ENCODE measurements around the gene ELP2.
"Not testable (repeated sequence)": the region's sequence is repeated elsewhere in the genome, so short reads cannot be mapped to it uniquely, and the experiment has no call there.

The ELP2 gene, protein sequence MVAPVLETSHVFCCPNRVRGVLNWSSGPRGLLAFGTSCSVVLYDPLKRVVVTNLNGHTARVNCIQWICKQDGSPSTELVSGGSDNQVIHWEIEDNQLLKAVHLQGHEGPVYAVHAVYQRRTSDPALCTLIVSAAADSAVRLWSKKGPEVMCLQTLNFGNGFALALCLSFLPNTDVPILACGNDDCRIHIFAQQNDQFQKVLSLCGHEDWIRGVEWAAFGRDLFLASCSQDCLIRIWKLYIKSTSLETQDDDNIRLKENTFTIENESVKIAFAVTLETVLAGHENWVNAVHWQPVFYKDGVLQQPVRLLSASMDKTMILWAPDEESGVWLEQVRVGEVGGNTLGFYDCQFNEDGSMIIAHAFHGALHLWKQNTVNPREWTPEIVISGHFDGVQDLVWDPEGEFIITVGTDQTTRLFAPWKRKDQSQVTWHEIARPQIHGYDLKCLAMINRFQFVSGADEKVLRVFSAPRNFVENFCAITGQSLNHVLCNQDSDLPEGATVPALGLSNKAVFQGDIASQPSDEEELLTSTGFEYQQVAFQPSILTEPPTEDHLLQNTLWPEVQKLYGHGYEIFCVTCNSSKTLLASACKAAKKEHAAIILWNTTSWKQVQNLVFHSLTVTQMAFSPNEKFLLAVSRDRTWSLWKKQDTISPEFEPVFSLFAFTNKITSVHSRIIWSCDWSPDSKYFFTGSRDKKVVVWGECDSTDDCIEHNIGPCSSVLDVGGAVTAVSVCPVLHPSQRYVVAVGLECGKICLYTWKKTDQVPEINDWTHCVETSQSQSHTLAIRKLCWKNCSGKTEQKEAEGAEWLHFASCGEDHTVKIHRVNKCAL

DNA sequence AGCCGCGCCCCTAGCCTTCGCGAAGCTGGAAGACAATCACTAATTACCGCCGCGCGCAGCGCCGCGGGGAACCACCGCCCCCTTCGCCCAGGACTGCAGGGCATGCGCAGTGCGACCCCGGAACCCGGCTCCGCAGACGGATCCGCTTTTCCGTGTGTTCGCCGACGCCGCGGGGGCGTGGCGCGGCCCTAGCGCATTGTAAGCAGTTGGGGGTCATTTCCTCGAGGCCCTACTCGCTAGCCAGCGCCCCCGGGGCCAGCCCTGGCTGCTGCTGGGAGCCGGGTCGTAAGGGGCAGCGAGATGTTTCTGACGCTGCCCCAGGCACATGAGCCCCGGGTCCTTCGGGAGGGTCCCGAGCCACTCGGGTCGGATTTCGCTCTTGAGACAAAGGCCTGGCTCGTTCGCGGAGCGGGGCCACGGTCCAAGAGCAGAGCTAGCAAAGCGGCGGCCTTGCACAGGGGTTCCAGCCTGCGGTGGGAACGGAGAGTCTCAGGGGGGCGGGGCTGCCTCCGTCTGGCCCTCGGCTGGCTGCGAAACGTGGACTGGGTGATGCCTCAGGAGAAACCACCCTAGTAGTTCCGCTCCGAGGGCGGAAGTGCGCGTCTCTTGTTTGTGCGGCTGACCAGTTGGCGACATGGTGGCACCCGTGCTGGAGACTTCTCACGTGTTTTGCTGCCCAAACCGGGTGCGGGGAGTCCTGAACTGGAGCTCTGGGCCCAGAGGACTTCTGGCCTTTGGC, at the start of gene ELP2, which contains the start of gene SLC39A6:
Gene ELP2 (plus strand): TSS at position 600 of the 739 bp plus-strand sequence. CDS start 35 bp downstream, at position 635.
Gene SLC39A6 (minus strand): TSS at position 41 of the 739 bp plus-strand sequence. CDS start 2,333 bp downstream, outside the sequence.
- DNase-seq (ENCODE audit: low read depth in 1 of 2, low spot score in 1 of 2) = peak; percentile 90 to 91

DNA sequence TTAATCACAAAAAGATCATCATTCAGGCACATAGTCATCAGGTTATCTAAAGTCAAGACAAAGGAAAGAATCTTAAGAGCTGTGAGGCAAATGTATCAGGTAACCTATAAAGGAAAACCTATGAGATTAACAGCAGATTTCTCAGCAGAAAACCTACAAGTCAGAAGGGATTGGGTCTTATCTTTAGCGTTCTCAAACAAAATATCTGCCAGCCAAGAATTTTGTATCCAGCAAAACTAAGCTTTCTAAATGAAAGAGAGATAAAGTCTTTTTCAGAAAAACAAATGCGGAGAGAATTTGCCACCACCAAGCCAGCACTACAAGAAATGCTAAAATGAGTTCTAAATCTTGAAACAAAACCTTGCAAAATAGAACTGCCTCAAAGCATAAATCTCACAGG, 48.6 kb upstream of the ELP2 start:
- DNase-seq (ENCODE audit: low read depth in 1 of 2, low spot score in 1 of 2) = not testable (repeated sequence)

DNA sequence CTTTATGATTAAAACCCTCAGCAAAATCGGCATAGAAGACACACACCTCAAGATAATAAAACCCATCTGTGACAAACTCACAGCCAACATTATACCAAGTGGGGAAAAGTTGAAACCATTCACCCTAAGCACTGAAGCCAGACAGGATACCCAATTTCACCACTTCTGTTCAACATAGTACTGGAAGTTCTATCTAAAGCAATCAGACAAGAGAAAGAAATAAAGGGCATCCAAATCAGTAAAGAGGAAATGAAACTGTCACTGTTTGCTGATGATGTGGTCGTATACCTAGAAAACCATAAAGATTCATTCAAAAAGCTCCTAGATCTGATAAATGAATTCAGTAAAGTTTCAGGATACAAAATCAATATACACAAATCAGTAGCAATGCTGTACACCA, 46.0 kb upstream of the ELP2 start:
- no peak for DNase-seq (ENCODE audit: low read depth in 1 of 2, low spot score in 1 of 2)

DNA sequence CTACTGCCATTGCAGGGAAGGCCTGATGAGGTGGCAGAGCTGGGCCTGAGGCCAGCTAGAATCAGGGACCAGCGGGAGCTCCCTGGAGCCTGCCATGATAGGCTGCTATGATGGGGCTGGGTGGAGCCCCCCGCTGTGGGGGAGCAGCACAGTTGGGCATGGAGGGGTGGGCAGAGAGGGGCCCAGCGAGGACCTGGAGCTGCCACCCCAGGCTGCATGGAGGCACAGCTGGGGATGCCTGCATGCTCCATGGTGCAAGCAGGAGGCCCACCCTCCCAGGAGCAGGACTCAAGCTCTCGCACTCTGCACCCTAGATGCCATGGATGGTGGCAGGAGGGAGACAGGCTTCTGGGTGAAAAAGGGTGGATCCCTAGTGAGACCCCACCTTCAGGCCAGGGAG, 44.5 kb upstream of the ELP2 start:
- DNase-seq (ENCODE audit: low read depth in 1 of 2, low spot score in 1 of 2) = no peak

DNA sequence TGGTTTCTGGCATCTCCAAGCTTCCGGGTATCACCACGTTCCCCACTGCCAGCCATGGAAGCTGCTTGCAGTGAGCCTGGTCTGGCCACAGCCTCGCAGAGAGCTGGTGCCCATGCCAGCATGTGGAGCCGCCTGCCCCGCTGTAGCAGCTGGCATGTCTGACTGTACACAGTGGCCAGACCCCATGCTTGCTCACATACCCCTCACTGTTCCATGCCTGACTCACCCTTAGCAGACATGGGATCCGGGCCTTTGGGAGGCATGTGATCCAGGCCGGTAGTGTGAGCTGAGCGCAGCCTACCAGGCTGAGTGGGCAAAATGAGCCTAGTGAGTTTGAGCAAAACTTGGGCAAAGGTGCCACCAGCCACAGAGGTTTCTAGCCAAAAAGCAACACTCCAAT, 43.5 kb upstream of the ELP2 start:
- DNase-seq (ENCODE audit: low read depth in 1 of 2, low spot score in 1 of 2) = no peak

DNA sequence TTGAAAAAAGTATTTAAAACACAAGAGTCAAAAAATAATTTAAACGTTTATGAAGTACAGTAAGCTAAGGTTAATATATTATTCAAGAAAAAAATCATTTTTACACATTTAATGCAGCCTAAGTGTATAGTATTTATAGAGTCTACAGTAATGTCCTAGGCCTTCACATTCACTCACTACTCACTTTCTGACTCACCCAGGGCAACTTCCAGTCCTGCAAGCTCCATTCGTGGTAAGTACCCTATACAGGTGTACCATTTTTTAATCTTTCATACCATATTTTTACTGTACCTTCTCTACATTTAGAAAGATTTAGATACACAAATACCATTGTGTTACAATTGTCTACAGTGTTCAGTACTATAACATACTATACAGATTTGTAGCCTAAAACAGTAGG, 41.4 kb upstream of the ELP2 start:
- no peak for DNase-seq (ENCODE audit: low read depth in 1 of 2, low spot score in 1 of 2)

DNA sequence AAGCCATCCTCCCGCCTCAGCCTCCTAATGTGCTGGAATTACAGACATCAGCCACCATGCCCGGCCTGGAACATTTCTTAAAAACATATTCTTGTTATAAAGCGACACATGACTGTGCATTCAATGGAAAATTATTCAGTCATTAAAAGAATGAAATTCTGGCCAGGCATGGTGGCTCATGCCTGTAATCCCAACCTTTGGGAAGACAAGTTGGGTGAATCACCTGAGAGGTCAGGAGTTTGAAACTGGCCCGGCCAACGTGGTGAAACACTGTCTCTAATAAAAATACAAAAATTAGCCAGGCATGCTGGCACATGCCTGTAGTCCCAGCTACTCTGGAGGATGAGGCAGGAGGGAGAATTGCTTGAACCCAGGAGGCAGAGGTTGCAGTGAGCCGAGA, 40.7 kb upstream of the ELP2 start:
- DNase-seq (ENCODE audit: low read depth in 1 of 2, low spot score in 1 of 2) = no peak

DNA sequence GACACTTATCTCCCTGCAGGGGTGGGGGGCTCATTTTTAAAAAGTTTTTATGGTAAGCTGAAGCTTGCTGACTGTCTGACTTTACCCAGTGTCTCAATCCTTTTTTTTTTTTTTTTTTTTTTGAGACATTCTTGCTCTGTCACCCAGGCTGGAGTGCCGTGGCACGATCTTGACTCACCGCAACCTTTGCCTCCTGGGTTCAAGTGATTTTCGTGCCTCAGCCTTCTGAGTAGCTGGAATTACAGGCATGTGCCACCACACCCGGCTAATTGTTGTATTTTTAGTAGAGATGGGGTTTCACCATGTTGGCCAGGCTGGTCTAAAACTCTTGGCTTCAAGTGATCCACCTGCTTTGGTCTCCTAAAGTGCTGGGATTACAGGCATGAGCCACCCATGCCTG, 37.6 kb upstream of the ELP2 start:
- not testable (repeated sequence) for DNase-seq (ENCODE audit: low read depth in 1 of 2, low spot score in 1 of 2)

DNA sequence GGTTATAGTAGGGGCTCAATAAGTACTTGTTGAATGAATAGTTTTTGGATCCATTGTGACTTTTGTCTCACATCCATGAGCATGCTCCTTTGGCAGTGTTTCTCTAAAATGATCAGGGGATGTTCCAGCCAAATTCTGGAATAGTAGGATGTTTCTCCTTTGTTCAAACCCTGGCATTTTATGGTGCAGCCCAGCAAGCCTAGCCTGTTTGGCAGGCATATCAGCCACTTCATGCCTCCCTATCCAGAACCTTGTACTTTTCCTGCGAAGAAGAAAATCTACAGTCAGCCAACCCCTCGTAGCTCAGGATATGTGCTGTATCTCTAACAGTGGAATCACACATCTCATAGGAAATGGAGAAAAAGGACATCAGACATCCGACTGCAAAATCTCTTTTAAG, 35.3 kb upstream of the ELP2 start:
- no peak for DNase-seq (ENCODE audit: low read depth in 1 of 2, low spot score in 1 of 2)

DNA sequence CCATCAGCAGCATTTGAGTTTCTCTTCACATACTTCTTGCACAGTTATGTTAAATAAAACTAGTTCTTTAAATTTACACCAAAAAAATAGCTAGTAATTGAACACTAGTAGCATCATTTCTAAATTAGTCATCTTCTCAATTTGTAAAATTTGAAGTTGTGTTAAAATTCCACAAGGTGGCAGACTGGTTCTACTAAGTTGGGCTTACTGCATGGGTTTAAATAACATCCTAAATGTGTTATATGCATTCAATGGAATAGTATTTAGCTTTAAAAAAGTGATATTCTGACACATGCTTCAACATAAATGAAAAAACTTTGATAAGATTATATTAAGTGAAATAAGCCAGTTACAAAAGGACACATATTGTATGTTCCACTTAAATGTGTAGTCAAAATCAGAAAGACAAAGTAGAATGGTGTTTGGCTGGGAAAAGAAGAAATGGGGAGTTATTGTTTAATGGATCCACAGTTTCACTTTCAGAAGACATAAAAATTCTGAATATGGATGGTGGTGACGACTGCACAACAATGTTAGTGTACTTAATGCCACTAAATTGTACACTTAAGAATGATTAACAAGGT, 33.7 kb upstream of the ELP2 start:
- DNase-seq (ENCODE audit: low read depth in 1 of 2, low spot score in 1 of 2) = peak in 1 of 2 donors; percentile 20

DNA sequence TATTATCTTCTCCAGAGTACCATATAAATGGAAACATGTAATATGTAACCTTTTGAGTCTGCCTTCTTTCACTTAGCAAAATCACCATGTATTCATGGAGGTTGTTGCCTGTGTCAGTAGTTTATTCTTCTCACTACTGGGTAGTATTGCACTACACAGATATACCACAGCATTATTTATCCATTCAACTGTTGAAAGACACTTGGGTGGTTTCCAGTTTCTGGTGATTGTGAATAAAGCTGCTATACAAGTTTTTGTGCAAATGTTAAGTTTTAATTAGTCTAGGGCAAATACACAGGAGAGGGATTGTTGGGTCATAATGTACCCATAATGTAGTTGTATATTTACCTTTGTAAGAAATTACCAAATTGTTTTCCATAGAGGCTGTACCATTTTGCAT, 32.7 kb upstream of the ELP2 start:
- DNase-seq (ENCODE audit: low read depth in 1 of 2, low spot score in 1 of 2) = no peak

DNA sequence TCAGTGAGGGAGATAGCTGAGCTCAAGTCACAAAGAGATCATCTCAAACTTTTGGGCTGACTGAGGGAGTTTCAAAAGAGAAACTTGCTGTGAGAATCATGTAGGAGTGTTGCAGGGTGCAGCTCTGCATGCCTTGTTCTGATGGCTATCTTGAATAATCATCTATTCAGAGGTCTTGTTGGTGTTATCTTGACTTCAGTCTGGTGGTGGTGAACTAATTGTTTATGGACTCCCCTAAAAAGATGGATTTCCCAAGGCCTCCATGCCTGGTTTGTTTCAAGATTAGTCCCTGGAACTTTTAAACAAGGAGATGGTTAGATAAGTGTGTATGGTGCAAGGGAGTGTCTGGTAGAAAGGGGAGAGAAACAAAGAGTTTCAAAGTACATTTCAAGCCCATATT, 30.4 kb upstream of the ELP2 start:
- DNase-seq (ENCODE audit: low read depth in 1 of 2, low spot score in 1 of 2) = no peak

DNA sequence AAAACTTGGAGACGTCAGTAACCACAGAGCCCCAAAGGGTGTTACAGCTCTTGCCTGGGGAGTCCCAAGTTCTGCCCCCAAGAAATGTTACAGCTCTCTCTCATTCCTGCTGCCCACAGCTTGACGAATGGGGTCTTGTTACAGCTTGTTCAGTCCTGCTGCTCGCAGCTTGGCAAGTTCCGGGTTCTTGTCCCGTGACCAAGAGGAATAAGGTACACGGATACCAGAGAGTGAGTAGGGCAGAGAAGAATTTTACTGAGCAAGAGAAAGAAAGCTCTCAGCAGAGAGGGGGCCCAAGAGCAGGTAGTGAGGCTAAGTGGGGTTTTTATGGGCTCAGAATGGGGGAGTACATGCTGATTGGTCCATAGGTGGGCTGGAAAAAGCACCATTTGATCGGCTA, 27.8 kb upstream of the ELP2 start:
- no peak for DNase-seq (ENCODE audit: low read depth in 1 of 2, low spot score in 1 of 2)

DNA sequence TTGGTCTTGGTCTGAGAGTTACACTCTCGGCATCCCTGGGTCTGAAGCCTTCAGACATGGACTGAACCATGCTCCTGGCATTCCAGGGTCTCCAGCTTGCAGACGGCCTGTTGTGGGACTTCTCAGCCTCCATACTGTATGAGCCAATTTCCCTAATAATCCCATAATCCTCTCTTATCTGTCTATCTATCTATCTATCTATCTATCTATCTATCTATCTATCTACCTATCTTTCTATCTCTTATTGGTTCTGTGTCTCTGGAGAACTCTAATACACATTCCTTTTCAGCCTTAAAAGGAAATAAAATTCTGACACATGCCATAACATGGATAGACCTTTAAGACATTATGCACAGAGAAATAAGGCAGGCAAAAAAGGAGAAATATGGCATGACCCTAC, 24.9 kb upstream of the ELP2 start:
- DNase-seq (ENCODE audit: low read depth in 1 of 2, low spot score in 1 of 2) = no peak

DNA sequence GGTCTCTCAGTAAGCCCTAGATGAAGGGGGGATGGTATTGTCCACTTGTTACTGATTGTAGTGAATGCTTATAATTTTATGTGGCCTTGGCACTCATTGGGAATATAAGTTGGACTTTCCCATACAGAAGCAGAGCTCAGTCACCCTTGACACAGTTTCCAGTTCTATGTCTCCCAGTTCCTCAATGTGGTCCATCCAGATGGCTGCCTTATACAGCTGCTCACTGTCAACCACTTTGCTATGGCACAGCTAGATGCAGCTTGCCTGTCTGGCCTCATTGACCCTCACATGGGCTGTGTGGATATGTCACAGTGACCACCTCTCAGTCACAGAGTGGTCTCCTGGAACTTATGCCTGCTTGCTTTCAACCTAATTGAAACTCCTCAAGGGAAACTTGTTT, 22.2 kb upstream of the ELP2 start:
- DNase-seq (ENCODE audit: low read depth in 1 of 2, low spot score in 1 of 2) = no peak

DNA sequence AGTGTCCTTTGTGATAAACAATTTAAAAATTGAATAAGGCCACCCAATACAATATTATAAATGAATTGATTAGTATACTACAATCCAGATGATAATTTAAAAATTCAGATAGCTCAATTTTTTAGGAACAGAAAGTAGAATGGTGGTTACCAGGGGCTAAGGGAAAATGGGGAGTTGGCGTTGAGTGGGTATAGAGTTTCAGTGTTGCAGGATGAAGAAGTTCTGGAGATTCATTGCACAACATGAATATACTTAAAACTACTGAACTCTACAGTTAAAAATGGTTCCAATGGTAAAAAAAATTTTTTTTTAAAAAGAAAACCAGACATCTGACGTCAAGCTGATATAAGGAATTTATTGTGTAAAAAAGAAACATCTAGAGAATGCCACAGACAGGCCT, 21.5 kb upstream of the ELP2 start:
- no peak for DNase-seq (ENCODE audit: low read depth in 1 of 2, low spot score in 1 of 2)

DNA sequence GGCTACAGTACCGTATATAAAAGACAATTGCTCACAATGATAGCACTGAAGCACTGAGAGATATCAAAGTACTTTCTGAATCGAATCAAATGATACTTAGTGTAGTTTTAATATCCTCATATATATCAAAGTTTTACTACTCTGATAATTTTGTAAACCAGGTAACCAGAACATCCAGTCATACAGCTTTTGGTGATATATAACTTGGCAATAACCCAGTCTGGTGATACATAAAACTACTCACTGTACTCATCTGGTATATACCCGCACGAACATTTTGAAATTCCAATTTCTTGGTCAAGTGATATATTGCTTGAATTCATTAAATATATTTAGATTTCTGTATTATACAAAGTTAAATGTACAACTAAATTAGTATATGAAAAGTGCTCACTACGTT, 21.1 kb upstream of the ELP2 start:
- DNase-seq (ENCODE audit: low read depth in 1 of 2, low spot score in 1 of 2) = no peak

DNA sequence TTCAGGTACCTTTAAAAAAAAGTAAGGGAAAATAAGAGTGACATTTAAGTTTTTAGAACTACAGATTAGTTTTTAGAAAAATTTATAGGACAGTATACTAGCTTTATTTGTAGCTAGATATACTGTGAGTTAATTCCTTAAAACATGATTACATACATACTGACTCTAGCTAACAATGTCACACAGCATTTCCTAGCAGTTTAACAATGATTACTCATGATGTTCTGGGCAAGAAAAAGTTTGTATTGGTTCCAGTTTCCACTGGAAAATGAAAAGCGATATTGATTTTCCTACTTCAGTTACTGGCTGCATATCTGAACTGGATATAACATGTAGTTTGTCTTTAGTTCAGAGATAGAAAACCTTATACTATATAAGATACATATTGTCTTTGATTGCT, 20.0 kb upstream of the ELP2 start:
- DNase-seq (ENCODE audit: low read depth in 1 of 2, low spot score in 1 of 2) = no peak

DNA sequence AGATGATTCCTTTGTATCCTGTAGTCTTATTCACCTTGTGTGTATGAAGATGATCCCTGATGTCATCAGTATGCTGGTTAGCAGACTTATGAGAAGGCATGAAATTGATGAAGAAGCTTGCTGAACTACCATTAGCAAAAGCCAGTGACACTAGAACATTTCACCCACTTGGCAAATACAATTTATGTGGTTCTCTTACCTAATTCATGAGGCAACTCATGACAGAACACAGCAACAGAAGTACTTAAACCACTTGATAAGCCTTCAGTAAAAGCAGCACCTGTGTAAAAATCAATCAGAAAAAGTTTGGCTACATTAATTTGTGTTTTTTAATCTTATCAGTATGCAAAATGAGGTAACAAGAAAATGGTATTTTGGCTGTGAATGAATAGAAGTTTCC, 17.4 kb upstream of the ELP2 start:
- no peak for DNase-seq (ENCODE audit: low read depth in 1 of 2, low spot score in 1 of 2)

DNA sequence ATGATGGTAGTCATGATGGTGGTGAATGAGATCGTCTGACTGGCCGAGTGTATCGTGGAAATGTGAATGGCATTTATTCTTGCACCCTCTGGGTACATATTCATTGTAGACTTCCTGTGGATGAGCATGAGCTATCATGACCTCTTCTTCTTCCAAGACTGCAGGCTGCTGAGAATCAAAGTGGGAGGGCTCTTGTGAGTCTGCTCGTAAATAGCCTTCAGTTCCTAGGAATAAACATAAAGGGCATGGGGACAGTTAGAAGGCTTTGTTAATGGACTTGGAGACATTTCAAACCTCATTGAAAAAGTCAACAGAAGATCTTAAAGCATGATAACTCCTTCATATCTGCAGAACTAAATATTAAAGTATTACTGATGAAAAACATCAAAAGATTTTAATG, 15.4 kb upstream of the ELP2 start:
- no peak for DNase-seq (ENCODE audit: low read depth in 1 of 2, low spot score in 1 of 2)

DNA sequence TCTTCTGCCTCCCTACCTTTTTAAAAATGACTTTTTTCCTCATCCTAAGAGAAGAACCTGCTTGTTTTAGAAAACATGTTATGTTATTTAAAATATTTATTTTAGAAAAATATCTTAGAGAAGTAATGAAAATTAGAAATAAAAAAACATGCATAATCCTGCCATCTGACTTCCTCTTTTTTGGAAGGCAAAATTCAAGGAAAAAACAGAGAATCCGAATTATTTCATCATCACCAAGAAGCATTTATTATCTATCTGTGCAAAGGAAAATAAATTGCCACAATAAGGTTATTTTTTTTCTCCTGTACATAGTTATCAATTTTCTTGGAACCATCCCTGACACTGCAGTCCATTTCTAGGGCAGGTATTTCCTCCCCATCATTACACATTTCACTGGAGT, 15.0 kb upstream of the ELP2 start:
- no peak for DNase-seq (ENCODE audit: low read depth in 1 of 2, low spot score in 1 of 2)

Data from activated CD4-positive, alpha-beta T cell treated with anti-CD3 and anti-CD28 coated beads, Interleukin-2, amount 50 U/mL, for 24 hours (primary cell).